Stimulated activated naive CD8-positive, alpha-beta T cell treated with anti-CD3 and anti-CD28 coated beads, Interleukin-15, Interleukin-2, amounts not matched to agents 100 ng/mL and 50 ng/mL, for 24 hours (primary cell): Measurements from ENCODE around the gene RBMS2.

Source experiments
- H3K27ac Mint-ChIP-seq: one replicate; pipeline ENCODE4 v1.8.0; 2021; ENCODE audit warnings: mild to moderate bottlenecking, mixed read lengths
- H3K27me3 Mint-ChIP-seq: one replicate; pipeline ENCODE4 v1.8.0; 2021; ENCODE audit warnings: mixed read lengths
- H3K36me3 Mint-ChIP-seq: one replicate; pipeline ENCODE4 v1.8.0; 2021; ENCODE audit warnings: low read depth, mixed read lengths
- H3K4me1 Mint-ChIP-seq: one replicate; pipeline ENCODE4 v1.8.0; 2021; ENCODE audit warnings: low read depth, mixed read lengths
- H3K4me3 Mint-ChIP-seq: one replicate; pipeline ENCODE4 v1.8.0; 2021; ENCODE audit warnings: mild to moderate bottlenecking, mixed read lengths
- H3K9me3 Mint-ChIP-seq: one replicate; pipeline ENCODE4 v1.8.0; 2021; ENCODE audit warnings: mixed read lengths

RBMS2 gene

DNA sequence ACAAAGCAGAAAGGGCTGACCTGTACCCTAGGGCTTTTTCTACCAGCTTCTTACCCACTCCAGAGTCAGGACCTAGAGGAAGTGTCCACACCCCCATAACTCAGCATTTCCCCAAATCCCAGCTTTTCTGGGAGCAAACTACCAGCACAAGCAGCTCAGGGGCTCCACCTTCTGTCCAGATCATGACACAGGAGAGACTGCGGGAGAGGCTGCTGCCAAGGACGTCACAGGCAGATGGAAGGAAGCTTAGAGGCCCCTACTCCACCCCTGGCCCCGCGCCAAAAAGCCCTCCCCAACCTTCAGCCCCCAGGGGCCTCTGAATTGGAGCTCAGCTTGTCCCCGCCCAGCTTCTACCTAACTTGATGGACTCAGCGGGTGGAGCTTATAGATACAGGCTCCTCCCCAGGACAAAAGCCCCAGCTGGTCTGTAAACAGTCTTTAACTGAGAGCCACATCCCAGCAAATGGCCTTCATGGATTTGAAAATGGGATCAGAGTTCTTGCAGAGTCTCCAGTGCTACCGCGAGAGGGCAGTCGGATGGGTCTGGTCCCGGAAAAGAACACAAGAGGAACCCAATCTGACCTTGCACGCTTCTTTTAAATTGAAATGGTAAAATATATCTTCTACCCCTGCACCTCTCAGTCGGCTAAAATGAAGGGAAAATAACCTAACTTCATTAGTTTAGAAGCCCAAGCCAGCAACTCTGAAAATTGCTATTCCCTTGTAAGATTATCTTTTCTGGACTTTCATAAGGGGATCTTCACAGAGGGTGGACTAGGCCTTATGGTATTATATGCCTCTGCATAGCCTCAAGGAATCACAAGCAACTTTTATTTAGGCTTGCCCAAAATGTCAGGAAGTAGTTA, 115.3 kb downstream of the RBMS2 start:
- peaks cover 38% of the 10 kb centered on the region for H3K36me3 Mint-ChIP-seq
- H3K27ac Mint-ChIP-seq = peak overlapping the region; percentile 93
- no peaks in the 10 kb centered on the region for H3K9me3 Mint-ChIP-seq
- H3K4me3 Mint-ChIP-seq = peak overlapping the region; percentile 95
- H3K4me1 Mint-ChIP-seq = peaks cover 62% of the 10 kb centered on the region
- H3K27me3 Mint-ChIP-seq = no peaks in the 10 kb centered on the region

DNA sequence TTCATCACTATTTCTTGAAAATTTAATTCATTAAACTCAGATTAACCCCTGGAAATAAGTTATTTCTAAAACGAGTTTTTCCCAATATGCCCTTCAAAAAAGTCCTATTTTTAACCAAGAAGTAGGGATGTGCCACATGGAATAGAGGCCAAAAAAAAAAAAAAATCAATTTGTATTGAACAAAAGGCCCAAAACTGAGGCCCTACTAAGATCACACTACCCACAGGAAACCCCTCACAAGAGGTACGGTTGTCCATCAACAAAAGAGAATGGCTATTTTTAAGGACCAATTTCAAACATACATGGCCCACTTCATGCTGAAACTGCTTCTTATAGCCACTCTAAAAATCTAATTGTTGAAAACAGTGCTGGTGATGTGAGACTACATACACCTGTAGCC, 116.0 kb downstream of the RBMS2 start:
- peak overlapping the region; percentile 8 for H3K27ac Mint-ChIP-seq
- no peaks in the 10 kb centered on the region for H3K27me3 Mint-ChIP-seq
- H3K36me3 Mint-ChIP-seq = peaks cover 45% of the 10 kb centered on the region
- H3K4me3 Mint-ChIP-seq = no peak overlapping the region
- H3K4me1 Mint-ChIP-seq = peaks cover 61% of the 10 kb centered on the region
- no peaks in the 10 kb centered on the region for H3K9me3 Mint-ChIP-seq

DNA sequence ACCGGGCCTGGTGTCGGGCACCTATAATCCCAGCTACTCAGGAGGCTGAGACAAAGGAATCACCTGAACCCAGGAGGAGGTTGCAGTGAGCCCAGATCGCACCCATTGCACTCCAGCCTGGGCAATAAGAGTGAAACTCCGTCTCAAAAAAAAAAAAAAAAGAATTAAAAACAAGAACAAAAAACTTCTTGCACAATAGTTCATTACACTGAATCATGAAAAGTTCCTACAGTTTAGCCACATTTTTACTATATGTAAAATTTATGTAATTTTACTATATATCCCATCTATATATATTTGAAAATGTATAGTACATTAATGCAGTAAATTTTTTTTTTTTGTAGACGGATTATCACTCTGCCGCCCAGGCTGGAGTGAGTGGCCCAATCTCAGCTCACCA, 119.6 kb downstream of the RBMS2 start:
- Mint-ChIP-seq H3K36me3 (peaks cover 81% of the 10 kb centered on the region), H3K27ac (no peak overlapping the region), H3K9me3 (no peaks in the 10 kb centered on the region), H3K4me1 (peaks cover 54% of the 10 kb centered on the region), H3K27me3 (no peaks in the 10 kb centered on the region), H3K4me3 (no peak overlapping the region)

DNA sequence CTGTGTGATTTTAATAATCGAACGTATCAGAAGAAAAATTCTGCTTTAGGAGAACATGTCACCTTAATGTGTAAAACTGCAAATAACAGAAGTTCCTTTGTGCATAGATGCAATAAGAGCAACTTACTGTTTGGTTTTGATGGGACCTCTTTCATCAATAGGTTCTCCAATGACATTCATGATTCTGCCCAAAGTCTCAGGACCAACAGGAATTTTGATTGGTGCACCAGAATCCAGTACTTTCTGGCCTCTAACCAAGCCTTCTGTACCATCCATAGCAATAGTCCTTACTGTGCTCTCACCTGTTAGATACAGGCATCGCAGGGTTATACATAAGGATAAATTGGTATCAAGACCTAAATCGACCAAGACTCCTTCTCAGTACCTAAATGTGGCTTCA, 123.0 kb downstream of the RBMS2 start:
- peak overlapping the region; percentile 92 for H3K4me3 Mint-ChIP-seq
- H3K4me1 Mint-ChIP-seq = peaks cover 37% of the 10 kb centered on the region
- H3K36me3 Mint-ChIP-seq = peaks cover 59% of the 10 kb centered on the region
- no peaks in the 10 kb centered on the region for H3K27me3 Mint-ChIP-seq
- peak overlapping the region; percentile 93 for H3K27ac Mint-ChIP-seq
- no peaks in the 10 kb centered on the region for H3K9me3 Mint-ChIP-seq

DNA sequence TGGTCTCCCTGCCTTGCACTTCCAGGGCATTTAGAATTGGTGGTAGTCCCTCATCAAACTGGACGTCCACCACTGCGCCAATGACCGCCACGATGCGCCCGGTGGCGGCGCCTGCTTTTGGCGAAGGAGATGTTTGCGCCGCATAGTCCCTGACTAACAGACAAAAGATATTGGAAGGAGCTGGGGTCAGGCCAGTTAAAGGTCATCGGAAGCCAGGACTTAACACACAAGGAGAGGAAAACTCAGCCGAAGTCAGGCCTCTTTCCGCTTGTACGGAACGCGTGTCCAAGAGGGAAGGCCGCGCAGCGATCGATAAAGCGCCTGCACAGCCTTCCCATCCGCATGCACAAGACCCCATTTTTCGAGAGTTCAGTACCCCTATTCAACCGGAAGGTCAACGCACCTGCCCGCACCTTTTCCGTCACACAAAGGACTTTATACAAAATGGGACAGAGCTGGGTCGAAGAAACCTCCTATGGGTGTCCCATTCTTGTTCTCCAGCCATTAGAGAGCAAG, 123.6 kb downstream of the RBMS2 start:
- Mint-ChIP-seq H3K27me3 (no peaks in the 10 kb centered on the region), H3K4me1 (peaks cover 34% of the 10 kb centered on the region), H3K36me3 (peaks cover 53% of the 10 kb centered on the region), H3K27ac (peak overlapping the region; percentile 93), H3K4me3 (peak overlapping the region; percentile 92), H3K9me3 (no peaks in the 10 kb centered on the region)
